OCI-LY3 (cell line): ENCODE data around the gene FBXO46.

ENCODE experiments used
- CTCF ChIP-seq: fragments of 200-600, 300-600 bp; sonication (generic); IDR thresholded peaks from 2 replicates; pipeline ENCODE4 v1.5.1; 2014; ENCODE audit warnings: antibody characterized with exemption, low read length, low read depth
- EZH2phosphoT487 ChIP-seq: fragments of 200-600 bp; shearing (Covaris generic); IDR thresholded peaks from 2 replicates; pipeline ENCODE4 v1.6.1; 2018; ENCODE audit warnings: antibody characterized with exemption, mixed run types, low read depth

DNA sequence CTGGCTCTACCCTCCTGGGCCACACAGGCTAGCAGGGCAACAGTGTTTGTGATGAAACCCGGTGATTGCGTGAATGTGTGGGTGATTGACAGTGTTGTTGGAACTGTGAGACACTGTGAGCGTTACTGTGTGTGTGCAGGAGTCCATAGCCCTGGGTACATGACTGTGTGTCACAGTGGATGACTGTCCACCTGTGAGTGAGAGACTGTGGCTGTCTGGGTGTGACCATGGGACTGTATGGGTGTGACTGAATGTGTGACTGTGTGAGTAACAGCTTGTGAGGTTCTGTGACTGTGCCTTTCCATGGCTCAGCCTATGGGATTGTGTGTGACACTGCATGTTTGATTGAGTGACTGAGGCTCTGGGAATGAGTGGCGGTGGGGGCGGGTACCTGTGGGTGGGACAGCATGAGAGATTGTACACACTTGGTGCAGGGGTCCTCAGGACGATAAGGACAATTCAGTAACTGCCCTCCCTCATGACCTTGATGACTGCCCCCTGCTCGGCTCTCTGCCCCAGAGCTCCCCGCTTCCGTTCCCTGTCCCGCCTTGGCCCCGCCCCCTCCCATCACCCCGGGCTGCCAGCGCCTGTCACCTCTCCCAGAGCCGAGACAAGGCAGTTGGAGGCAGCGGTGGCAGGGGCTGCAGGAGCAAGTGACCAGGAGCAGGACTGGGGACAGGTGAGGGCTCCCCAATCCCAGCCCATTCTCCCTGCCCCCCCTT lies 62.9 kb downstream of the FBXO46 start, which contains the start of gene GIPR:
- no peak for TF ChIP-seq CTCF
- TF ChIP-seq EZH2phosphoT487 = no peak
